Mesenchymal stem cell (in vitro differentiated cells and primary cell): ENCODE data around the gene PGAM5.
A peak's percentile ranks its signal among the peaks of the same experiment; 100 is the strongest.

ENCODE experiments used
- DNase-seq: peaks from one replicate; pipeline ENCODE4 v3.0.0-alpha.2; 2013
- H2AFZ ChIP-seq: one replicate; pipeline ENCODE4 v1.6.1; 2013; ENCODE audit warnings: low read depth, mild to moderate bottlenecking, control low read depth, inconsistent platforms, low read length, moderate library complexity
- H2AK5ac ChIP-seq: 2 replicates; pipeline ENCODE4 v1.6.1; 2013; ENCODE audit warnings: low read length, moderate library complexity, mild to moderate bottlenecking, inconsistent platforms; ENCODE audit not compliant: severe bottlenecking
- H2BK120ac ChIP-seq: one replicate; pipeline ENCODE4 v1.6.1; 2013; ENCODE audit warnings: low read depth, mild to moderate bottlenecking, inconsistent platforms, low read length, moderate library complexity
- H2BK12ac ChIP-seq, 2 experiments: one replicate each; pipeline ENCODE4 v1.6.1; 2013; ENCODE audit warnings: inconsistent platforms in 2 of 2, low read length in 2 of 2, mild to moderate bottlenecking in 2 of 2, moderate library complexity in 2 of 2, control low read depth in 1 of 2
- H2BK15ac ChIP-seq: one replicate; pipeline ENCODE4 v1.6.1; 2013; ENCODE audit warnings: mild to moderate bottlenecking, low read depth, inconsistent platforms; ENCODE audit not compliant: poor library complexity, severe bottlenecking
- H2BK5ac ChIP-seq: 2 replicates; pipeline ENCODE4 v1.6.1; 2013; ENCODE audit warnings: low read depth, mild to moderate bottlenecking, low read length, control low read depth, inconsistent platforms; ENCODE audit not compliant: poor library complexity, severe bottlenecking
- H3K14ac ChIP-seq, 2 experiments: one replicate each; pipeline ENCODE4 v1.6.1; 2013; ENCODE audit warnings: inconsistent platforms in 2 of 2, low read length in 2 of 2, control low read depth in 1 of 2, mild to moderate bottlenecking in 1 of 2, moderate library complexity in 1 of 2
- H3K18ac ChIP-seq, 2 experiments: one replicate each; pipeline ENCODE4 v1.6.1; 2013; ENCODE audit warnings: inconsistent platforms in 2 of 2, low read length in 2 of 2, control low read depth in 1 of 2, low read depth in 1 of 2, mild to moderate bottlenecking in 1 of 2
- H3K23ac ChIP-seq, 2 experiments: one replicate each; pipeline ENCODE4 v1.6.1; 2013; ENCODE audit warnings: inconsistent platforms in 2 of 2, low read length in 2 of 2, mild to moderate bottlenecking in 2 of 2, moderate library complexity in 2 of 2, control low read depth in 1 of 2
- H3K27ac ChIP-seq: 2 replicates; pipeline ENCODE4 v1.5.1; 2013; ENCODE audit warnings: mild to moderate bottlenecking, moderate library complexity, low read length, control low read depth, inconsistent platforms; ENCODE audit not compliant: poor library complexity, severe bottlenecking
- H3K27me3 ChIP-seq, 2 experiments: 2 replicates each; pipeline versions ENCODE4 v1.6.1 to v1.7.0; 2013; ENCODE audit warnings: low read length in 2 of 2, mild to moderate bottlenecking in 2 of 2, moderate library complexity in 2 of 2, control low read depth in 1 of 2, inconsistent platforms in 1 of 2; ENCODE audit not compliant: control insufficient read depth in 1 of 2, insufficient read depth in 1 of 2
- H3K36me3 ChIP-seq, 2 experiments: 2 replicates each; pipeline versions ENCODE4 v1.6.1 to v1.7.0; 2013; ENCODE audit warnings: low read length in 2 of 2, control low read depth in 1 of 2, inconsistent platforms in 1 of 2, low read depth in 1 of 2, mild to moderate bottlenecking in 1 of 2; ENCODE audit not compliant: insufficient read depth in 2 of 2, control insufficient read depth in 1 of 2
- H3K4ac ChIP-seq, 2 experiments: one replicate each; pipeline ENCODE4 v1.6.1; 2013; ENCODE audit warnings: inconsistent platforms in 2 of 2, low read length in 2 of 2, mild to moderate bottlenecking in 2 of 2, moderate library complexity in 2 of 2, control low read depth in 1 of 2, low read depth in 1 of 2
- H3K4me1 ChIP-seq: 2 replicates; pipeline ENCODE4 v1.6.1; 2013; ENCODE audit warnings: low read depth, low read length, control low read depth; ENCODE audit not compliant: control insufficient read depth, insufficient read depth
- H3K4me2 ChIP-seq: 2 replicates; pipeline ENCODE4 v1.6.1; 2013; ENCODE audit warnings: low read length, mild to moderate bottlenecking, inconsistent platforms; ENCODE audit not compliant: poor library complexity, severe bottlenecking
- H3K4me3 ChIP-seq, 2 experiments: 2 replicates each; pipeline versions ENCODE4 v1.5.1 to v1.7.0; 2013; ENCODE audit warnings: low read length in 2 of 2, mild to moderate bottlenecking in 2 of 2, control low read depth in 1 of 2, low read depth in 1 of 2; ENCODE audit not compliant: insufficient read depth in 1 of 2
- H3K79me1 ChIP-seq: replicated peaks from 2 replicates; pipeline ENCODE4 v1.6.1; 2013; ENCODE audit warnings: mild to moderate bottlenecking, control low read depth, low read length, inconsistent platforms; ENCODE audit not compliant: poor library complexity, severe bottlenecking
- H3K9ac ChIP-seq: 2 replicates; pipeline ENCODE4 v1.7.0; 2013; ENCODE audit warnings: mild to moderate bottlenecking, low read length, moderate library complexity
- H3K9me3 ChIP-seq: 2 replicates; pipeline ENCODE4 v1.7.0; 2013; ENCODE audit warnings: mild to moderate bottlenecking, low read length; ENCODE audit not compliant: control insufficient read depth
- H4K8ac ChIP-seq: one replicate; pipeline ENCODE4 v1.6.1; 2013; ENCODE audit warnings: inconsistent platforms, mild to moderate bottlenecking, low read length, moderate library complexity
- H4K91ac ChIP-seq: one replicate; pipeline ENCODE4 v1.6.1; 2013; ENCODE audit warnings: mild to moderate bottlenecking, low read length, inconsistent platforms
- WGBS: methylation state at CpG from one replicate; pipeline ENCODE4 v1.1.7; 2013; ENCODE audit warnings: mixed read lengths; 5-methylcytosine and 5-hydroxymethylcytosine counted together

Gene PGAM5

DNA sequence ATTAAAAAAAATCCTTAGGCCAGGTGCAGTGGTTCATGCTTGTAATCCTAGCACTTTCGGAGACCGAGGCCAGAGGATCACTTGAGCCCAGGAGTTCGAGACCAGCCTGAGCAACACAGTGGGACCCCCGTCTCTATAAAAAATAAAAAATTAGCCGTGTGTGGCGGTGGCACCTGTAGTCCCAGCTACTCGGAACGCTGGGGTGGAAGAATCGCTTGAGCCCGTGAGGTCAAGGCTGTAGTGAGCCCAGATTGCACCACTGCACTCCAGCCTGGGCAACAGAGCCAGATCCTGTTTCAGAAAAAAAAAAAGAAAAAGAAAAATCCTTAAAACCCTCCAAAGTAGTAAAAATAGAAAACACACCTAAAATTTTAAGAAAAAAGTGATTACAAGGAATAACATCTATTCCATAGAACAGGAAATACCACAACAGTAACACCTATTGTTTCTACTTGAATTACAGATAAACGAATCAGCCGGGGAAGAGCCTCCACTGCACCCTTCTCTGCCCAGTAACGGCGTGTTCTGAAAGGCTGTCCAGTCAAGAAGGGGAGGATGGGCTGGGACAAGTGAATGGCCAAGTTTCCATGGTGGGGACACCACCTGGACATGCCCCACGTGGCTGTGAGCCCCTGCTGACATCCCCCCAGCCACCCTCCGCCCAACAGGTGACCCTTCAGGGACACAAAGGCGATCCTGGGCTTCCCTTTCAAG, 41.3 kb upstream of the PGAM5 start:
- no peak overlapping the region for H2AFZ ChIP-seq
- no peak overlapping the region for H4K91ac ChIP-seq
- H3K4me1 ChIP-seq, result peaks cover 4% of the 10 kb centered on the region
- H3K27me3 ChIP-seq, result no peaks in the 10 kb centered on the region
- WGBS, result 93% methylated on average over 17 of the region's 17 CpGs
- H2BK15ac ChIP-seq, result no peak overlapping the region
- no peak overlapping the region for H3K4ac ChIP-seq
- no peak overlapping the region for H3K23ac ChIP-seq
- peaks cover 2% of the 10 kb centered on the region for H3K79me1 ChIP-seq
- H2BK12ac ChIP-seq, result no peak overlapping the region
- H4K8ac ChIP-seq, result no peak overlapping the region
- no peaks in the 10 kb centered on the region for H3K9me3 ChIP-seq
- no peak overlapping the region for H3K9ac ChIP-seq
- H3K36me3 ChIP-seq, result peaks cover 63 to 70% of the 10 kb centered on the region in 2 experiments
- H3K14ac ChIP-seq, result no peak overlapping the region
- no peak overlapping the region for H3K4me3 ChIP-seq
- no peak overlapping the region for H2BK5ac ChIP-seq
- no peak for DNase-seq
- no peak overlapping the region for H3K27ac ChIP-seq
- no peak overlapping the region for H2AK5ac ChIP-seq
- no peak overlapping the region for H3K4me2 ChIP-seq
- no peak overlapping the region for H2BK120ac ChIP-seq
- H3K18ac ChIP-seq, result no peak overlapping the region

GRCh38 chr12:132672116-132672515, 38.5 kb upstream of the PGAM5 start:
- Histone ChIP-seq H2BK5ac (no peak overlapping the region), H3K4me1 (peaks cover 4% of the 10 kb centered on the region), H2AFZ (no peak overlapping the region), H4K91ac (no peak overlapping the region), H3K18ac (no peak overlapping the region), H2BK12ac (no peak overlapping the region), H3K14ac (no peak overlapping the region), H3K4me3 (no peak overlapping the region), H3K36me3 (peaks cover 62 to 67% of the 10 kb centered on the region in 2 experiments), H2AK5ac (no peak overlapping the region), H3K4me2 (no peak overlapping the region), H3K9ac (no peak overlapping the region), H3K79me1 (peaks cover 10% of the 10 kb centered on the region), H3K23ac (no peak overlapping the region), H3K27ac (no peak overlapping the region), H4K8ac (no peak overlapping the region), H3K27me3 (no peaks in the 10 kb centered on the region), H3K9me3 (no peaks in the 10 kb centered on the region), H3K4ac (no peak overlapping the region), H2BK120ac (no peak overlapping the region), H2BK15ac (no peak overlapping the region)
- 97% methylated on average over 16 of the region's 16 CpGs for WGBS
- DNase-seq, result no peak

DNA sequence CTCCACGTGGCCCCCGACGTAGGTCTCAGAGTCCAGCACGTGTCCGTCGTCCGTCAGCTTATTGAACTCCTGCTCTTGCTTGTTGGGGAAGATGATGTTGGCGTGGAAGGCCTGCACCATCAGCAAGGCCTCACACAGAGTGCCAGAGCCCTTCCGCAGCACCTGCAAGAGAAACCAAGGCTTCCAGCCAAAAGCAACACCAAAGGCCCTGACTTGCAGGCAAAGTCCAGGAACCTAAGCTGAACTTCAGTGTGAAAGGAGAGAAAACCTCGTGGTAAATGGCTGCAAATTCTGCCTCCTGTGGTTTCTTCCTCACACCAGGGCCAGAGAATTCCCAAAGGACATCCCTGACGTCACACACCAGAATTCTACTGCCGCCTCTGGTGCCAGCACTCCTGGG, 38.0 kb upstream of the PGAM5 start:
- Histone ChIP-seq H2BK120ac (no peak overlapping the region), H2BK15ac (no peak overlapping the region), H3K9ac (no peak overlapping the region), H3K27ac (no peak overlapping the region), H3K36me3 (peaks cover 61 to 67% of the 10 kb centered on the region in 2 experiments), H3K14ac (no peak overlapping the region), H2AFZ (no peak overlapping the region), H2AK5ac (no peak overlapping the region), H3K4me1 (peaks cover 4% of the 10 kb centered on the region), H3K23ac (no peak overlapping the region), H2BK12ac (no peak overlapping the region), H3K9me3 (no peaks in the 10 kb centered on the region), H2BK5ac (no peak overlapping the region), H3K4ac (no peak overlapping the region), H4K91ac (no peak overlapping the region), H3K4me2 (no peak overlapping the region), H3K79me1 (peaks cover 12% of the 10 kb centered on the region), H3K27me3 (no peaks in the 10 kb centered on the region), H3K4me3 (no peak overlapping the region), H3K18ac (no peak overlapping the region), H4K8ac (no peak overlapping the region)
- no peak for DNase-seq
- over 99% methylated on average over 12 of the region's 12 CpGs for WGBS

DNA sequence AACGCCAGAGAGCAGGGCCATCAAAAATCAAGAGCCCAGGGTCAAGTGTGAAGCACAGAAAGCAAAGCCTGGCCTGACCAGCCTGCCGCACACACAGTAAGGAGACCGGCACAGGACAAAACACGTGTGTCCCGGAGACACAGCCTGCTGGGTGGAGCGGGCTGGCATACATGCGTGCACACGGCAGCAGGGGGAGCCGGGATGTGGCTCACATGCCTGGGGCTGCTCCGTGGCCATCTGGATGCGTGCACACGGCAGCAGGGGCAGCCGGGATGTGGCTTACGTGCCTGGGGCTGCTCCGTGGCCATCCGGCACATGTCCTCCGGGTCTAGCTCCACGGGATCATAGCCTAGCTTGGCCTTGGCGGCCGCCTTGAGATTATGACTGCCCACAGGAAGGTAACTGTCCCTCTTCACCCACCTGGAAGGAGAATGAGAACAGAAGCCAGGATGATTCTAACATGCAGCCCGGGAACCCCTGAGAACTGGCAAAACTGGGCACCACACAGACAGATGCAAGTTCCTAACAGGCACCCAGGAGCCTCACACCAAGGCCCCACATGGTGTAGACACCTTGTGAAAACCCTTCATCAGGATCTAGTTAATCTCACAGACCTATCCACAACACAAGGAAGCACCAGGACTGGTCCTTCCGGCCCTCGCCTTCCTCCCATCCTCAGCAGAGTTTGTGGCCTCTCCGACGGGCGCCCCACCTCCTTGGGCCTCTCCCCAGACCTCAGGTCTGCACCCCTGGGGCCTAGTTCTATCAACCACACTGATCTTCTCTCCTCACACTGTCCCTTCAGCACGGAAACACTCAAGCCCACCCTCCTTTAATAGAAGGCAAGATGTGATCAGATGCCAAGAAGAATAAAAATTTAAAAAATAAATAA, 37.1 kb upstream of the PGAM5 start:
- Histone ChIP-seq H3K79me1 (peaks cover 13% of the 10 kb centered on the region), H4K8ac (no peak overlapping the region), H3K9ac (no peak overlapping the region), H3K4ac (no peak overlapping the region), H3K36me3 (peaks cover 55 to 62% of the 10 kb centered on the region in 2 experiments), H3K4me1 (peaks cover 4% of the 10 kb centered on the region), H3K9me3 (no peaks in the 10 kb centered on the region), H3K4me3 (peak overlapping the region in 1 of 2 experiments; percentile 30), H4K91ac (peak overlapping the region; percentile 25), H2BK15ac (no peak overlapping the region), H2AFZ (no peak overlapping the region), H2BK5ac (no peak overlapping the region), H2AK5ac (no peak overlapping the region), H3K27me3 (no peaks in the 10 kb centered on the region), H3K23ac (no peak overlapping the region), H3K4me2 (no peak overlapping the region), H3K18ac (no peak overlapping the region), H3K27ac (no peak overlapping the region), H2BK12ac (no peak overlapping the region), H3K14ac (peak overlapping the region in 1 of 2 experiments; percentile 8), H2BK120ac (no peak overlapping the region)
- 98% methylated on average over 26 of the region's 27 CpGs for WGBS
- DNase-seq, result no peak
